Fibroblast of upper back skin (primary cell): Measurements from ENCODE around the gene ELF3.
A peak's percentile ranks its signal among the peaks of the same experiment; 100 is the strongest.
"Not testable (repeated sequence)": the region's sequence is repeated elsewhere in the genome, so short reads cannot be mapped to it uniquely, and the experiment has no call there.

Source experiments
- DNase-seq: peaks from one replicate; pipeline ENCODE4 v3.0.0-alpha.2; 2013

Gene ELF3

DNA sequence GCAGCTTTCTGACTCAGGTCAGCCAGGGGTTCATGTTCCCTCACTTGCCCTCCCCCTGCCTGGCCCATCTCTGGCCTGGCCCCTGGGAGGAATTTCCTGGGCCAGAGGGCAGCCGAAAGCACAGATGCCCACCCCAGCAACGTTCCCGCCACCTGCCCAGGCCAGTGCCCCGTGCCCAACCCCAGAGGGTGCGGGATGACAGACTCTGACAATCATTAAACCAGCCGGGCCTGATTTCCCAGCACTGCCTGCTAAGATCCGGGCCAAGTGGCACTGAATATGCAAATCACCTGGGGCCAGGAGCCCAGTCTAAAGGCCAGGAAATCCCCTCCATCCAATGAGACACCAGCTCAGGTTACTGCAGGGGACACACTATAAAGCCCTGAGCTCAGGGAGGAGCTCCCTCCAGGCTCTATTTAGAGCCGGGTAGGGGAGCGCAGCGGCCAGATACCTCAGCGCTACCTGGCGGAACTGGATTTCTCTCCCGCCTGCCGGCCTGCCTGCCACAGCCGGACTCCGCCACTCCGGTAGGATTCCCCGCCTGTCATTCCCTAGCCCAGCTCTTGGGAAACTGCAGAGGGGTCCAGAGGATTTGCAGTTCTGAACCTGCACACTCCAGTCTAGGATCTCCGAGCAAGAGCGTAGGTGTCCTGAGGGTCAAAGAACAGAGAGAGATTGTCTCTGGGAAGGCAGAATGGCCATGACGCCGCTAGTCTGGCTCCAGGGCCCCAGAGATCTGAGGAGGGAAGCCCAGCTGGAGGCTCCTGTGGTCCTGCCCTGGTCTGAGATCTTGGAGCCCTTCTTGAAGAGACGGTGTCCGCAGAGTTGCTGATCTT is at the start of gene ELF3:
TSS of gene ELF3 (plus strand) at position 408 of the 836 bp plus-strand sequence. CDS start 550 bp downstream, outside the sequence.
- DNase-seq, result no peak

GRCh38 chr1:201962382-201962781 is 48.0 kb upstream of the ELF3 start:
- DNase-seq, result not testable (repeated sequence)

- DNase-seq, result peak; percentile 79
These were observed 46.1 kb upstream of the ELF3 start for GRCh38 chr1:201964261-201964660.

DNA sequence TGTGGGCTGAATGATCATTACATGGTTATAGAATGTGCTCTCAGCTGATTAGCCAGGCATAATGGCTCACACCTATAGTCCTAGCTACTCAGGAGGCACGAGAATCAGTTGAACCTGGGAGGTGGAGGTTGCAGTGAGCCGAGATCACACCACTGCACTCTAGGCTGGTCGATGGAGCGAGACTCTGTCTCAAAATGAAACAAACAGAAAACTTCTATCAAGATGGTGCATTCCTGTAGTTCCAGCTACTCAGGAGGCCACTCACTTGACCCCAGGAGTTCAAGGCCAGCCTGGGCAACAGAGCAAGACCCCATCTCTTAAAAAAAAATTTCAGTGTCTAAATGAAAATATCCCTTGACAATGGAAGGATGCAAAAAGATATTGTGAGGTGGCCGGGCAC is 44.2 kb upstream of the ELF3 start:
- no peak for DNase-seq

DNA sequence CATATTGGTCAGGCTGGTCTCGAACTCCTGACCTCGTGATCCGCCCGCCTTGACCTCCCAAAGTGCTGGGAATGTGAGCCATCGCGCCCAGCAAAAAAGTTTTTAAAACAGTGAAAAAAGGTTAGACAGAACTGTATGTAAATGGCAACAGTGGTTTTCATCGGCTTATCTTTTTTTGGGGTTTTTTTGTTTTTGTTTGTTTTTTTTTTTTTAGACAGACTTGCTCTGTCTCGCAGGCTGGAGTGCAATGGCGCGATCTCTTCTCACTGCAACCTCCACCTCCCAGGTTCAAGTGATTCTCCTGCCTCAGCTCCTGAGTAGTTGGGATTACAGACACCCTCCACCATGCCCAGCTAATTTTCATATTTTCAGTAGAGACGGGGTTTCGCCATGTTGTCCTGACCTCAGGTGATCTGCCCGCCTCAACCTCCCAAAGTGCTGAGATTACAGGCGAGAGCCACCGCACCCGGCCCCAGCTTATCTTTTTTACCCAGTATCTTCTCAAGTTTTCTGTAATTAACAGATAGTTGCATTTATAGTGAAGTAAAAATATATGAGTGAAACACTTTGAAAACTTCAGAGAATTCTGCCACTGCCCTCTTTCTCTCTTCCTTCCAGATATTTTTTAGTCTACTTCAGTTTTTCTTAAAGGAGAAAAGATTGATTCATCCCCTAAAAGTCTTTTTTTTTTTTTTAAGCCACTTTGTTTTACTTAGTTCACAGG is 42.0 kb upstream of the ELF3 start:
- no peak for DNase-seq

- DNase-seq, result peak; percentile 26
These were observed 39.8 kb upstream of the ELF3 start for GRCh38 chr1:201970334-201971159.

- peak; percentile 53 for DNase-seq
These were observed 28.2 kb upstream of the ELF3 start for GRCh38 chr1:201982082-201982622.

- DNase-seq, result peak; percentile 70
These were observed 27.6 kb upstream of the ELF3 start, which contains the start of gene RNPEP for GRCh38 chr1:201982623-201983379. Gene RNPEP (plus strand): TSS chr1:201982648. CDS start chr1:201982667, 19 bp downstream.

DNA sequence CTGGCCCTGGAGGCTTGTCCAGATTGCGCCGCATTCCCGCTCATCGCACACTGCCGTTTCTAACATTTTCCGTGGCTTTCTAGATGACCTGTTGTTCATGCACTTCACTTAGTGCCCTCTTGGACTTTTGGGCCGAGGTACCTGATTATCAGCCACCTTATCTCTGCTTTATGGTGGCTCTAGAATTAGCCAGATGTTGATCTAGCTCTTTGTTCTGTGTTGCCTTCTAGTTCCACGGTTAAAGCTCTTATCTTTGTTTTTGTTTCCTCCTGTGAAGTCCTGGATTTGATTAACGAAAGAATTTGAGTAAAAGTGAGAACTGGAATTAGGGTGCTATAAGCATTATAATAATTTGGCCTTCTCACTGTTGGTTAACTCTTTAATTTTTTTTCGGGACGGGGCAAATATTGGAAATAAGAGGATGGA is 27.0 kb upstream of the ELF3 start:
- no peak for DNase-seq

DNA sequence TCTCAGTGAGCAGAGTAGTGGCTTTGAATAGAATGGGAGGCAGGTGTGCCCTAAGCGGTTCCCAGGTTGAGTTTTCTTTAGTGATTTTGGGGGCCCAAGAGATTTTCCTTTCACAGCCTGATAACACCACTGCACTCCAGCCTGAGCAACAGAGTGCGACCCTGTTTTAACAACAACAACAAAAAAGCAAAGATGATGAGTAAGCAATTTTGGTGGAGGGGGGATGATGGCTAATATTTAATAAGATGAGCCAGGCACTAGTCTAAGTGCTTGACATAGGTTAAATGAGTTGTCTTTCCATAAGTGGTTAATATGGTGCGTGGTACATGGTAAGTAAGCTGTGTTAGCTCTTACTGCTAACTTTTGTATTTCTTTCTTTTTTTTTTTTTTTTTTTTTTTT is 25.9 kb upstream of the ELF3 start:
- no peak for DNase-seq

- DNase-seq, result no peak
These were observed 25.0 kb upstream of the ELF3 start for GRCh38 chr1:201985355-201985754.

DNA sequence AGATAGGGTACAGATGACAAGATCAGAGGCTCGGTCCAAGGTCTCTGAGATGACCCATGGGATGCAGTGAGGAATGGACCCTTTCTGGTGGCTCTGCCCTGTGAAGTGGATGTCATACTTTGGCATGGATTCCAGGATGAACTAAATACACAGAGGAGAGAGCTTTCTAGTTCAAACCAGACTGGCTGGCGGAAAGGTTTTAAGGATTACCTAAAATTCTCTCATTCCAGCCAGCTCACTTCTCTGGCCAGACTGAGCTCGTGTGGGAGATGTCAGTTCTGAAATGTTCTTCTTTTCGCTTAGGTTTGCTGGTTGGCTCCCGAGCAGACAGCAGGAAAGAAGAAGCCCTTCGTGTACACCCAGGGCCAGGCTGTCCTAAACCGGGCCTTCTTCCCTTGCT is 21.8 kb upstream of the ELF3 start:
- DNase-seq, result no peak

DNA sequence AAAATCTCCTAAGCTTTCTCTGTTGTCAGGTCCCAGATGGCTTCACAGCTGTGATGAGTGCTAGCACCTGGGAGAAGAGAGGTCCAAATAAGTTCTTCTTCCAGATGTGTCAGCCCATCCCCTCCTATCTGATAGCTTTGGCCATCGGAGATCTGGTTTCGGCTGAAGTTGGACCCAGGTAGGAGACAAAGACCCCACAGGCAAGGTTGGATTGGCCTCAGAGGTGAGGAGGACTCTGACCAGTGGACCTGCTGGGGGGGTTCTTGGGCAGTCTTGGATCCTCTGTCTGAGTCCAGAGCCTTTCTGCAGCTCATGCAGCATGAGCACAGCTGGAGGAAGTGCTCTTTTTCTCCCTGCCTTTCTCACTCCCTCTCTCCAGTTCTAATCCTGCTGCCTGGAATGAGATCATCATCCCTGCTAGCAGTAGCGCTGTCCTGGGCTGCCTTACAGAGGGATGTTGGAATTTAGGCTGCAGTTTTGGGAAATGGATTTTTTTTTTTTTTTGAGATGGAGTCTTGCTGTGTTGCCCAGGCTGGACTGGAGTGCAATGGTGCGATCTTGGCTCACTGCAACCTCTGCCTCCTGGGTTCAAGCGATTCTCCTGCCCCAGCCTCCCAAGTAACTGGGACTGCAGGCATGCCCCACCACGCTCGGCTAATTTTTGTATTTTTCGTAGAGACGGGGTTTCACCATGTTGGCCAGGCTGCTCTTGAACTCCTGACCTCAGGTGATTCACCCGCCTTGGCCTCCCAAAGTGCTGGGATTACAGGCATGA is 20.8 kb upstream of the ELF3 start:
- DNase-seq, result no peak

- no peak for DNase-seq
These were observed 20.0 kb upstream of the ELF3 start for GRCh38 chr1:201990427-201990826.

DNA sequence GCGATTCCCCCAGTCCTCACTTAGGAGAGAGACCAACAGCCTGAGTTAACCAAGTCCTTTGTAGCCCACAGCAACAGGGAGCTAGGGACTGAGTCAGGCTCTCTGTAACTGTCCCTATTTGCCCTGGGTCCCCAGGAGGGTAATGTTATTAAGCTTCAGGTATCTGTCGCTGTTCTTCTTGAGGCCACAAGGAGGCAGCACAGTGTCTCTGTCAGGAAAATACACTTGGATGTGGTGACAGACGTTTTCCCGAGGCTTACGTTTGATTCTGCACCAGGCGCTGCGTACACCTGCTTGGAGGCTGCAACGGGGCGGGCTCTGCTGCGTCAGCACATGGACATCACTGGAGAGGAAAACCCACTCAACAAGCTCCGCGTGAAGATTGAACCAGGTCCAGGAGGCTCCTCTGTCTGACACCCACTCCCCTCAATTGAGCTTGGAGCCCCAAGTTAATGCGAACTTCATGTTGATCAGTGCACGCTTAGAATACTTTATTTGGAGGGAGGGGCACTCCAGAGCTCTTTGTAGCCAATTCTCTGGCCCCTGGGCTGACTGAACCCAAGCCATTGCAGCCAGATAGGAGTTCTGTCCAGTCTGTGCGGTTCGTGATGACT is 10.7 kb upstream of the ELF3 start:
- peak; percentile 34 for DNase-seq

GRCh38 chr1:202002507-202002906 is 7.9 kb upstream of the ELF3 start:
- DNase-seq, result no peak

DNA sequence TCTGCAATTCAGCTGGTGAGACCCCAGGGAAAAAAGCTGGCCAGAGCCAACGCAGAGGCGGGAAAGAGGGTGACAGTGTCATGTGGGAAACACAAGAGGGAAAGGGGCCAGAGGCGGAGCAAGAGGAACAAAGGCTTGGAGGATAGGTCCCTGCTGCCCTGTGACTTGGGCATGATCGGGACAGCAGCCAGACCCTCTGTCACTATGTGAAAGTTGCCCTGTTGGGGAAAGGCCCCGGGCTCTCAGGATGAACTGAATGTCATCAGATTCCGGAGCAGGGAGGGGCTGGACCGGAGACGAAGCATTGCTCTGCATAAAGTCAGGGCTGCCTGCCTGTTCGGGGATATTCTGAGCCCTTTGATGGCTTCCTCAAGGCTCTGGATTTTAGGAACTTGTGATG is 5.7 kb upstream of the ELF3 start:
- no peak for DNase-seq

DNA sequence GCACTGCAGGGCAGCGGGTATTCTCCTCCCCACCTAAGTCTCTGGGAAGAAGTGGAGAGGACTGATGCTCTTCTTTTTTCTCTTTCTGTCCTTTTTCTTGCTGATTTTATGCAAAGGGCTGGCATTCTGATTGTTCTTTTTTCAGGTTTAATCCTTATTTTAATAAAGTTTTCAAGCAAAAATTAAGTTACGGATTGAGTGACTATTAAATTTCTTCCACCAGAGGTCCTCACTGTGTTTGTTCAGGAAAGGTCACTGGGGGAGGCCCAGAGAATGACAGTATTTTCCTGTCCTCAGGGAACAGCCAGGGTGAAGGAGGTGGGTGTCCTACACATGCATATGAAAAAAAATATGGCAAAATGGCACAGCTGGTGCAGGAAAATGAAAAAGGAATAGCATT is 4.4 kb upstream of the ELF3 start:
- peak; percentile 28 for DNase-seq

- DNase-seq, result no peak
These were observed 3.1 kb upstream of the ELF3 start for GRCh38 chr1:202007304-202007703.

DNA sequence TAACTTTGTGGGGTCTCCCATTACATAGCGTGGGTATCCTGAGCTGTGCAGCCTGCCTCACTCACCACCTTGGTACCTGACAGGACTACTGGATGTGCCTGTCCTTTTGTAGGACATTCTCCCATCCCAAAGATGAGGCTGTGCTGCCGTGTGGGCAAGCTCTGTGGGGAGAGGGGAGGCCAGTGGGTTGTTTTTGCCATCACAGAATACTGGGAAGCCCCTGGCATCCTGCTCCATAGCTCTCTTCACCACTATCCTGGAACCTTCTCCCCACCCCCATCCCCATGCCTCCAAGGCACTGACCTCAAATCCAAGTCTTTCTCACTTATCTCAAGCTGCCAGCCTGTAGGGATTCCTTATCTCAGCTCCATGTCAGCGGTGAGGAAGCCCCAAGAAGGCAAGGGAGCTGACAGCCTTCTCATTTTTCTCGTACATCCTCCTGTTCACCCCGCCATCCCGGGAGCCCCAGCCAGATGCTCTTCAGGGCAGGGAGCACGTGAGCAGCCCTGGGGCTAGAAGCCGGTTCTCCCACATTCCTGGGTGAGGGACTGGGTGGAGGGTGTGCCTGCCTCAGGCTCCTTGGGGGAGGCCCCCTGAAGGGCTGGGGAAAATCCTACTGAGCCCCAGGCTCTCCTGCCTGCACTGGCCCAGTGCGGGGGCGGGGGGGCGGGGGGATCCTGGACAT is 2.4 kb upstream of the ELF3 start:
- no peak for DNase-seq
